Posterior vena cava (tissue), 2 donors: ENCODE measurements around the gene DLEC1. TPM values are rescaled to one million over a fixed set of nuclear protein-coding genes. Genes with fewer than 3 reads are reported as not detected.
"Not testable (repeated sequence)": the region's sequence is repeated elsewhere in the genome, so short reads cannot be mapped to it uniquely, and the experiment has no call there.

Experiments used
- DNase-seq: peaks from one replicate; pipeline ENCODE4 v3.0.0-alpha.2; 2020; ENCODE audit warnings: low spot score
- intact Hi-C, 2 donors: fragments of 100-400 bp; cut with DNase I; formaldehyde crosslinking; loops; one replicate each; pipeline versions ENCODE4 v1.14.1 to v1.14.2; 2022 to 2023
- total RNA-seq, 2 donors: library from RNA; stranded (reverse); fragmentation: NEBNext Ultra II Directional; extraction: Animal tissue kit (Norgen Biotek cat#: 25700); gene quantifications; one replicate each; pipeline ENCODE4 v1.2.1, GENCODE V29; 2021
- donor health status: DM: yes; HTN: yes; CAD: no.
- donor health status: DM: yes; HTN: yes; CAD: no.

Gene DLEC1
- total RNA-seq, 2 donors from 2014 or later, result 0.14 to 0.51 TPM

DNA sequence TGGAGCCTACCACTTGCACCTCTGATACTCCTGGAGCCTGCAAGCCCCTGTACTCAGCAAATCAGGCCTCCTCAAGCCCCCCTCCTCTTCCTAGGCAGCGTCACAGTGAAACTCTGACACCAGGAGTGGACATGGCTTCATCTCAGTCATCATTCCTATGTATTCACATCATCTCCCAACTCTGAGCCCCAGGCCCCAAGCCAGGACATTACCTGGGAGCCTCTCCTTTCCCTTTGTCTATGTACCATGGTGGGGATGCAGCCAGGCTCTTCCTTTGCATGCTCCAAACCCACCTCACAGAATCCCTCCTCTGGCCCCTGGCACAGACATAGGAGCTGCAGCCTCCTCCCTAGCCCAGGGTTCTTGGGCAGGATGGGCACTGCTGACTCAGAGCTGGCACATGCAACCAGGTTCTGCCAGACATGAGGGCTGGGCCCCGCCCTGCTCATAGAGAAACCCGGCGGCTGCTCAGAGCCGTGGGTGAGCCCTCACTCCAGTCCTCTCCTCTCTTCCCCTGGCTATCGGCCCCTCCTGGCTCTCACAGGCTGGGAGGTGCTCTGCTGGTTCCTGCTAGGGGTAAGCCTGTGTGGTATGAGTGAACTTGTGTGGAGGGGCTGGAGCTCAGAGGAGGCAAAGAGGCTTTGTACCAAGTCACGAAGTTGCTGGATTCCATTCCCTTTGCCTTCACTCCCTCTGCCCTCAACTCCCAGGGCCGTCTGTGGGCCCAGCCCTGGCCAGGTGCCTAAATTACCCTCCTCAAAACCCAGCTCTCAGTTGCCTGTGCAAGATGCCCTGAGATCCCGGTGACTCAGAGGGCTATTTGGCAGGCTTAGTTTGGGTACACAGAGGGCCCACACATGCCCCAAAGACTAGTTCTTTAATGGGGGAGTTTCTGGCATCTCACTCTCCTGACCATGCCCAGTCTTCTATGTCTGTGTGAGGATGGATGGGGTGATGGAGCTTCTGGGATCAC, 7.7 kb upstream of the DLEC1 start:
- no peak for DNase-seq

DNA sequence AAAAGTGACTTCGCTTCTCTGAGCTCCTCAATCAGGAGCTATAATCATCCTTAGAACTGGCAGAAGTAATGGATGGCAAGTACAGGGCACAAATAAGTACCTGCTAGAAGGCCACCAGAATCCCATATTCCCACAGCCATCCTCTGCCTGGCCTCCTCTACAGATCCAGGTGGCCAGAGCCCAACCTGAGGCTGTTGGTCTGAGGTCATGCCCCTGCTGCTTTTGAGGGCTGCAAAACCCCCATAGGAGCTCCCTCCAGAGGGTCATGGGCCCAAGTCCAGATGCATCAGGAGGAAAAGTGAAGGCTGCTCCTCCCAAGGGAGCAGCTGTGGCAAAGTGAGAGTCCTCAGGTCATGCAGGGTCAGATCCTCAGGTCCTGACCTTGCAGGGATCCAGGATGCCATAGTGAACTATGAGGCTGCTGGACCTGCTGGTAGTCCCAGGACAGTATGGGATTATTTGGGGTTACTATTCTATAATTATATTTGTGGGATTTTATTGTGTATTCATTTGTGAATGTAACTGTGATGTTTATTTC, 6.6 kb upstream of the DLEC1 start:
- intact Hi-C loops, result no loop called here
- DNase-seq, result no peak

More for the DNA sequence above, 7.7 kb upstream of the DLEC1 start:
- intact Hi-C loops, result no loop called here

DNA sequence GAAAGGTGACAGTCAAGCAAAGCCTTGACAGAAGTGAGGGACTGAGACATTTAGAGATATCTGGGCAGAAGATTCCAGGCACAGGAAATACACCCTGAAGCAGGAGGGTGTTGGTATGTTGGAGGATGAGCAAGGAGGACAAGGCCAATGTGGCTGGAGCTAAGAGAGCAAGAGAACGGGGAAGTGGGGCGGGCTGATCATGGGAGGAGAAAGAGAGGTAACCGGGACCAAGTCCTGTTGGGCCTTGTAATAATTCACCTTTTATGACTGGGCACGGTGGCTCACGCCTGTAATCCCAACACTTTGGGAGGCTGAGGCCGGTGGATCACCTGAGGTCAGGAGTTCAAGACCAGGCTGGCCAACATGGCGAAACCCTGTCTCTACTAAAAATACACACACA, 5.4 kb upstream of the DLEC1 start:
- intact Hi-C loops, DNase-seq: not testable (repeated sequence)

DNA sequence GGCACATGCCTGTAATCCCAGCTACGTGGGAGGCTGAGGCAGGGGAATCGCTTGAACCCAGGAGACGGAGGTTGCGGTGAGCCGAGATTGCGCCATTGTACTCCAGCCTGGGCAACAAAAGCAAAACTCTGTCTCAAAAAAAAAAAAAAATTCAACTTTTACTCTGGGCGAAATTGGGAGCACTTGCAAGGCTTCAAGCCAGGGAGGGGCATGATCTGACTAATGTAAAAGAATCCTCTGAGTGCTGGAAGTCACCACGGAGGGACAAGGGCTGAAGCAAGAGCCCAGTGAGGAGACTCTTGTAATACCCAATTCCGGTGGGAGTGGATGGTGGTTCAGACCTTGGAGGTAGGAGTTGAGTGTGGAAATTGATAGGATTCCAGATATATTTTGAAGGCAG, 4.7 kb upstream of the DLEC1 start:
- intact Hi-C loops, DNase-seq: not testable (repeated sequence)

DNA sequence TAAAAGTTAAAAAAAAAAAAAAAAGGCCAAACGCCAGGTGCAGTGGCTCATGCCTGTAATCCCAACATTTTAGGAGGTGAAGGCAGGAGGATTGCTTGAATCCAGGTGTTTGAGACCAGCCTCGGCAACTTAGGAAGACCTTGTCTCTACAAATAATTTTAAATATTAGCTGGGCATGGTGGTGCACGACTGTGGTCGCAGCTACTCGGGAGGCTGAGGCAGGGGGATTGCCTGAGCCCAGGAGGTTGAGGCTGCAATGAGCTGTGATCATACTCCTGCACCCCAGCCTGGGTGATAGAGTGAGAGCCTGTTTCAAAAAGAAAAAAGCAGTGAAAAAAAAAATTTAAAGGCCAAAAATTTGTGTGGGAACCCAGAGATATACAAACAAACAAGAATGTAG, 2.7 kb upstream of the DLEC1 start:
- DNase-seq, result no peak
- intact Hi-C loops, result no loop called here

DNA sequence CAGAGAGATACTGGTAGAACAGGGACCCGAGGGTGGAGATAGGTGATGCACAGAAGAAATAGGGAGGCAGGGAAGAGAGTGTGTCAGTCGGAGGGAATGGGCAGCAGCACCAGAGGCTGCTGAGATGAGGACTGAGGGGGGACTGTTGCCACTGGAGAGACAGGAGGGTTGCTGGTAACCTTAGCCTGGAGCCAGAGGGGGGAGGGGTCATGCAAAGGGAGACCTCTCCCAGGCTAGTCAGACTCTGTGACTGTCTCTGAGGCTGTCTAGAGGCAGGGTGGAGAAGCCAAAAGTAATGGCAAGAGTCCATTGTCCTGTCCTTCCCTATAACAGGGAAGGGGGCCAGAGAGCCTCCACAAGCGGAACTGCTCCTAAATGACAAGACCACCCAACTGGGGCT, 2.1 kb upstream of the DLEC1 start:
- intact Hi-C loops, result no loop called here
- DNase-seq, result no peak

DNA sequence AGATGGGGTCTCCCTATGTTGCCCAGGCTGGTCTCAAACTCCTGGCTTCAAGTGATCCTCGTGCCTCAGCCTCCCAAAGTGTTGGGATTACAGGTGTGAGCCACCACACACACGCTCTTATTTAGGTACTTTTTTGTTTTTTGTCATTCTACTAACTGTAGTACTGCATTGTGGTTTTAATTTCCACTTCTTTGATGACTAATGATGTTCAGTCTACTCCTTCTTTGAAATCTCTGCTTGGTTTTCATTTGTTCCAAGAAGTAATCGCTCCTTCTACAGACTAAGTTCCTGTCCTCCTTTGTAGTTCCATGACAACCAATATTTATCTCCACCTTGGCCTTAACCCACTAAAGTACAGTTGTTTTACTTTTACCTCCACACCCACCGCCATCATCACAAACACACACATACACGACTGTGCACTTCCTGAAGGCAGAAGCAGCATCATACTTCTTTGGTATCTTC, 529 bp upstream of the DLEC1 start:
- DNase-seq, result no peak
- intact Hi-C loops, result no loop called here

DNA sequence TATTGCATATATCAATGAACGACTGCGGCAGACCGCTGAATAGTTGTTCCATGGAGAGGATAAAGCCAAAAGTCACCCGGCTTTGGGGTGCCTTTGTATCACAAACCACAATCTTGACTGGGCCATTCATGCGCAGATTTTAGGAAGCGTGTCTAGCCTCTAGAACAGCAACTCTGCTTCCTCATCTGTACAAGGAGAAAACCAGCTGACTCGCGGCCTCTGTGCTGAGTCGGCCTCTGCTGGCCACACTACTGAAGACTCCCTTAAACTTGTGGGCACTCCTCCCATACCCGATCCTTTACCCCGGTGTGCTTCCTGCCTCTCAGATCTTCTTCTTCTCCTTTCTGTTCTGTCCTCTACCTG, 872 bp downstream of the DLEC1 start:
- intact Hi-C loops, result no loop called here
- peak; percentile 90 for DNase-seq

DNA sequence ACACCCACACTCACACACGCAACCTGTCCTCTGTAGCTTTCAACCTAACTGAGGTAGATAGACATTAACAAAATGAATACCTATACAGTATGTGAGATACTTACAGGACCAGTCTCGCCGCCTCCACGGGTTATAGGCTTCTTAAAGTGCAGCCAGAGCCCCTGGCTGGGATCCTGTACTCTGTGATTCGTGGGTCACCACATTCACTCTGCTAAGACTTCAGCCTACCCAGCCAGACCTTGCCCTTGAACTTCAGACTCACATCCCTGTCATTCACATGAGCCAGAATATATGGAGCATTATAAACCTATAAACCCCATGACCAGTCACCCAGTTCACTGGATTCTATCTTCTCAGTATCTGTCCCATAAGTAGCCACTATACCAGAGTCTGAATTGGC, 1.4 kb downstream of the DLEC1 start:
- intact Hi-C loops, result no loop called here
- DNase-seq, result no peak

DNA sequence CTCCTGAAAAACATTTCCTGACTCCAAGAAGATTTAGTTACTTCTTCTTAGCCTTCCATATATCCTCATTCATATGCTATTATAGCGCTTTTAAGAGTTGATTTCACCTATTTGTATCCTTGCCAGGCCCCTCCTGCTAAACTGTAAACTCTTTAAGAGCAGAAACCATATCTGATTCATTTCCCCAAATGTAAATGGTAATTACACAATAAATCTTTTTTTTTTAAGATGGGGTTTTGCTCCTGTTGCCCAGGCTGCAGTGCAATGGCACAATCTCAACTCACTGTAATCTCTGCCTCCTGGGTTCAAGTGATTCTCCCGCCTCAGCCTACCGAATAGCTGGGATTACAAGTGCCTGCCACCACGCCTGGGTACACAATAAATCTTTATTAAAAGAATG, 4.5 kb downstream of the DLEC1 start:
- intact Hi-C loops, result no loop called here
- no peak for DNase-seq

DNA sequence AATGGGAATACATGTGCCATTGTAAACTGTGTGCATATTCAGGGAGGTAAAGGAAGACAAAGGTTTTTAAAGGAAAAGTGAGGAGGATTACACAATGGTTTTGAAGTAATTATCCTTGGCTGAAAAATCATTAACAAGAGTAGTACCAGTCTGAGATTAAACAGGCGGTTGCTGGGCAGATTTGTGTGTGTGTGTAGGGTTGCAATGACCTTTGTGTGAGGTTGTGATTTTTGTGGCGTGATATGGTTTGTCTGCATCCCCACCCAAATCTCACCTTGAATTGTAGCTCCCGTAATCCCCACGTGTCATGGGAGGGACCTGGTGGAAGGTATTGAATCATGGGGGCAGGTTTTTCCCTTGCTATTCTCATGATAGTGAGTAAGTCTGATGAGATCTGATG, 7.0 kb downstream of the DLEC1 start:
- intact Hi-C loops, result no loop called here

DNA sequence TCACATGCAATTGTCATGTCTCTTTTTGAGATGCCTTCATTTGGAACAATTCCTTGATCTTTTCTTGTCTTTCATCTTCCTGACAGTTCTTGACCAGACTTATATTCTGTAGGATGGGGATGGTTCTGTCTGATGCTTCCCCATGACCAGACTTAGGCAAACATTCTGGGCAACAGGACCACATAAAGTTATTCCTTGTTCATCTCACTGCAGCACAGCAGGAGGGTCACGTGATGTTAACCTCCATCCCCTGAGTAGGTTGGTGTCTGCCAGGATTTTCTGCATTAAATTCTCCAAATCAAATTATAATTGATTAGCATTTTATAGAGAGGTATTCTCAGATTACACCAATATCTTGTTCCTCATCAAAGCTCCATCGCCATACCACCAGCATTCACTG, 7.8 kb downstream of the DLEC1 start:
- no peak for DNase-seq

More for the DNA sequence above, 7.0 kb downstream of the DLEC1 start:
- no peak for DNase-seq

DNA sequence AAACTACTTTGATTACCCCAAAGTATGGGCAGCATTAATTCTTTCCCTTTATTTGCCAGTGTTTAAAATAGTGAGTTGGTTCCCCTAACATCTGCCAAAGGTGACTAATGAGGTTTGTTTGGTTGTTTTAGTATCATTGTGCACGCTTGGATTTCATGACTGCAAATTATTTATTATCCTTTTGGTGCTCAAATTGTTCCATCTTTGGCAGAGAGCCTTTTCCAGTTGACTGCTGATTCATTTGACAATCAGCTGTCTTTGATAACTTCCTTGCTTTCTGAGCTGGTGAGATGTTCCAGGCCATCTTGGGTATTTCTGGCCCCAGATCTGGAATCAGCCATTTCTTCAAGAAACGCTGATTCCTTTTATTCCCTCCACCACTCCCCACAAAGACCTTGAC, 8.9 kb downstream of the DLEC1 start:
- intact Hi-C loops, result no loop called here
- no peak for DNase-seq

More for the DNA sequence above, 7.8 kb downstream of the DLEC1 start:
- intact Hi-C loops, result no loop called here

DNA sequence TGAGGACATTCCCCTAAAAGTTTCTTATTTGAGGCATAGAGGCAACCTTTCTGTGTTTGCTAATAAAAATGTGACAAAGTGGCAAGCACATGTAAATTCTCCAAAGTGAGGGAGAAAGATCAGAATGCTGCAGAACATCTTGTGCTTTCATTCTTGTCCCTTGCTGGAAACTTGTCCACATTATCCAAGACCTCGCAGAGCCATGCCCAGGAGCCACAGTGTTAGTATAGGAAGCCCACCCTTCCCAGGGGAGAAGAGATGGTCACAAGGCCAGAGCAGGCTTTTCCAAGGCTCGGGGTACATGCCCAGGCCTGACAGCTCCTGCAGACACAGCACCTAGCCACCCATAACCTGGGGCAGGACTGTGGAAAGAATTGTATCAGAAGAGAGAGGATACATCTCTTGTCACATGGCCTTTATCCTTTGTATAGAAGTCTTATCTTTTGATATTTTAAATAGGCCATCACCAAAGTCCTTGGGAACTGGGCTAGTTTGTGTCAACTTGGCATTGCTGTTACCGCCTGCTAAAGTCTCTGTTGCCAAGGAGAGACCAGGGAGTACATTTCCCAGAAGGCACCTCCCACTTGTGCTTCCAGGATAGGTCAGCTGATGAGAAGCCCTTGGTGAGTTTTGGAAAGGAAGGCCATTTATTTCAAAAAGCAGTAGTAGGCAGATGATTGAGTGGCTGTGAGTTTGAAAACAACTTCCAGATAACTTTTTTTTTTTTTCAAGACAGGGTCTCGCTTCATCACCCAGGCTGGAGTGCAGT, 10.5 kb downstream of the DLEC1 start:
- intact Hi-C loops, result no loop called here
- no peak for DNase-seq

DNA sequence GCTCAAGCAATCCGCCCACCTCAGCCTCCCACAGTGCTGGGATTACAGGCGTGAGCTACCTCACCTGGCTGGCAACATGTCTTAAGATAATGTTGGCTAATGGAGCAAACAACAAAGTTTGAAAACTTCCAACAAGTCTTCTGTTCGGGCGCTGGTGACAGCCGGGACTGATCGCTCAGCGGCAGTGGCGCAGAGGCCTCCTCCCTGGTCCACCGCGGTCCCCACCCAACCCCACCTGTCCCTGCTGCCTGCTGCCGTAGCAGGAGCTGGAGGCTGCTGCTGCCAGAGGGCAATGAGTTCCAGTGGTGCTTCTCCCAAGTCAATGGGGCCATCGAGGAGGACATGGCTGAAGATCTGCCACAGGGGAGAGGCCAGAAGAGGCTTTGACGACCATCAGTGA, 12.1 kb downstream of the DLEC1 start:
- DNase-seq, result no peak
- intact Hi-C loops, result no loop called here

DNA sequence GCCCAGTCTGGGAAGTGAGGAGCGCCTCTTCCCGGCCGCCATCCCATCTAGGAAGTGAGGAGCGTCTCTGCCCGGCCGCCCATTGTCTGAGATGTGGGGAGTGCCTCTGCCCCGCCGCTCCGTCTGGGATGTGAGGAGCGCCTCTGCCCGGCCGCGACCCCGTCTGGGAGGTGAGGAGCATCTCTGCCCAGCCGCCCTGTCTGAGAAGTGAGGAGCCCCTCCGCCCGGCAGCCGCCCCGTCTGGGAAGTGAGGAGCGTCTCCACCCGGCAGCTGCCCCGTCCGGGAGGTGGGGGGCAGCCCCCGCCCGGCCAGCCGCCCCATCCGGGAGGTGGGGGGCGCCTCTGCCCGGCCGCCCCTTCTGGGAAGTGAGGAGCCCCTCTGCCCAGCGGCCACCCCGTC, 14.3 kb downstream of the DLEC1 start:
- intact Hi-C loops, DNase-seq: not testable (repeated sequence)

DNA sequence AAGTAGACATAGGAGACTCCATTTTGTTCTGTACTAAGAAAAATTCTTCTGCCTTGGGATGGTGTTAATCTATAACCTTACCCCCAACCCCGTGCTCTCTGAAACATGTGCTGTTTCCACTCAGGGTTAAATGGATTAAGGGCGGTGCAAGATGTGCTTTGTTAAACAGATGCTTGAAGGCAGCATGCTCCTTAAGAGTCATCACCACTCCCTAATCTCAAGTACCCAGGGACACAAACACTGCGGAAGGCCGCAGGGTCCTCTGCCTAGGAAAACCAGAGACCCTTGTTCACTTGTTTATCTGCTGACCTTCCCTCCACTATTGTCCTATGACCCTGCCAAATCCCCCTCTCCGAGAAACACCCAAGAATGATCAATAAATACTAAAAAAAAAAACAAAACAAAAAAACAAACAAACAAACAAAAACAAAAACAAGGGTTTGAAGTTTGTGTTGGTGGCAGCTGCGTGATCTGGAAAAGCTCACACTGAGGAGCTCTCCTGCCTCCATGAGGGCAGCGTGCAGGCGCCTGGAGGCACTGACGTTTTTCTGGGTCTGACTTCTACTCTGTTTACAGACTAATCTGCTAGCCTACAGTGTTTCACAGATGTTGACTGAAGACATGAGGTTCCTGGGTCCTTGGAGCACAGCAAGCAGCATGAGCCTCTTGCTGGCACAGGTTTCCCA, 14.9 kb downstream of the DLEC1 start:
- intact Hi-C loops, DNase-seq: not testable (repeated sequence)

DNA sequence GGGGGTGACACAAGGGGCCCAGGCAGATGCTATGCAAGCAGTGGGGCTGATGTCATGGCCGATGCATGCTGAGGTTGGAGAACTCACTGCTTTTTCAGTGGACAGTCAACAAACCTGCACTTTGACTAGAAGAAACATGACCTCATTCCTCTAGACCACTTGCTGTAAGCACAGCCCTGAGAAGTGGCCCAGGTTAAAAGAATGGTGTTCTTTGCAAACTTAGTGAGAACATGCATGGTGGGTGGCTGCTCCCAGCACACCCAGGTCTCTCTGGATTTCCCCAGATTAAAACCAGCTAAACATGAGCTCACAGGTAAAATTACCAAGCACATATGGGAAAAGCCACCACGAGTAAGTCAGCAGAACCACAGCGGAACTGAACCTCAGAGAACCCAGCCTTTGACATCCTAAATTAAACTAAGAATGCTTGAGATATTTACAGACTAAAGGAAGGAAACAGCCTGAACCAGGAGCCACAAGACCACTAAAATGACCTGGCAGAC, 15.5 kb downstream of the DLEC1 start:
- DNase-seq, result no peak
- intact Hi-C loops, result no loop called here

DNA sequence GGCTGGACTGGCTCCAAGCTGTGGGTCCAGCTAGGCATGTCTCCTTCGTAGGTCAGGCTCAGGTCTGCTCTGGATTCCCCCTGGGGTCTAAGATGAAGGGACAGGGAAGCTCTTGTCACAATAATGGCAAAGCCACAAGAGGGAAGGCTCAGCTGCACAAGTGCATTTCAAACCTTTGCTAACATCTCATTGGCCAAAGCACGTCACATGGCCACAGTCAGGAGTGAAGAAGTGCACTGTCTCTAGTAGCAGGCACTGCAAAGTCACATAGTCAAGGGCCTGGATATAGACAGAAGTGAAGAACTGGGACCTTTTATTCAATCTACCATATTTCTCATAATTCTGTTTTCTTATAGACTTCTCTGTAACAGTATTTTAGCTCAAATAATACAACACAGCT, 20.1 kb downstream of the DLEC1 start:
- intact Hi-C loops, result no loop called here
- no peak for DNase-seq
